HG02678 (cell line): ENCODE measurements around the gene DCAF12.

Experiments
- ATAC-seq: cut with Tn5 transposase; IDR thresholded peaks from one replicate; pipeline ENCODE4 v1.9.1; 2021; ENCODE audit warnings: mild to moderate bottlenecking, moderate library complexity; ENCODE audit not compliant: unreplicated experiment

The DCAF12 gene

GRCh38 chr9:34127035-34127948 is 794 bp upstream of the DCAF12 start:
- ATAC-seq, result no peak

DNA sequence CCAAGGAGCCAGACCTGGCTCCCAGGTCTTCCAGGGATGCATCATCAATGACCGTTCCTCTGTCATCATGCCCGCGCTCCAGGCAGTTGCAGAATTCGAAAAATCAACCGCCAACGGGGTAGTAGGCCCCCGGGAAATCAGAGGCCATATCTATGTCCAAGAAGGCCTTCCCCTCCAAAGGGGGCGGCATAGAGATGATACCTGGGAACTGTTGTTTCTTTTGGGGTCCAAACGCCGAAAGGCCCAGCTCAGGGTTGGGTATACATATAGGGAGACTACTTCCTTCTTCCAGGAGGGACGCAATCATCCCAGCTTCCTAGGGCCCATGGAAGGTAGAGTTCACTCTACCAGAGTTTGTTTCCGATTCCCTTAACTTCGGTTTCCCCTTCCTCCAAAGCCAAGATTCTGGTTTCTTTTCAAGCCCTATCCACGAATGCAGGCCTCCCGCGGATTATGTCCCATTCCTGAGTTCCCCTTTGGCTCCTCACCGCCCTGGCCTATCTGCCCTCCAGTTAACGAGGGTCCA is 754 bp downstream of the DCAF12 start:
- ATAC-seq, result no peak

DNA sequence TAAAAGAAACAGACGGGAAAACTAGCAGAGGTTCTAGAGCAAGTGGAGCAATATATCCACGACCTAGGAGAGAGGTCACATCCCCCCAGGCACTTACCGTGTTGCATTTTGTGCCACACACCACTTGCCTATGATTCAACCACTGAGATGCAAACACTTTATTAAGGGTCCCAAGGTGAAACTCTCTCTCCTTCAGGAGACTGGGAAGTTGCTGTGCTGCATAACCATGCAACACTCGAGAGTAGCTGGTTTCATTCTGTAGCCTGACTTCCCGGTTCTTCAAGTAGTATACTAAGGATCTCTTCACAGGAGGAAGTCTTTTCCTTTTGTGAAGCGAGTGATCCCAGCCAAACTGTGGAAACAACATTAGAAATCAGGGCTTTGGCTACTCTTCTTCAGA is 1.6 kb downstream of the DCAF12 start:
- no peak for ATAC-seq

DNA sequence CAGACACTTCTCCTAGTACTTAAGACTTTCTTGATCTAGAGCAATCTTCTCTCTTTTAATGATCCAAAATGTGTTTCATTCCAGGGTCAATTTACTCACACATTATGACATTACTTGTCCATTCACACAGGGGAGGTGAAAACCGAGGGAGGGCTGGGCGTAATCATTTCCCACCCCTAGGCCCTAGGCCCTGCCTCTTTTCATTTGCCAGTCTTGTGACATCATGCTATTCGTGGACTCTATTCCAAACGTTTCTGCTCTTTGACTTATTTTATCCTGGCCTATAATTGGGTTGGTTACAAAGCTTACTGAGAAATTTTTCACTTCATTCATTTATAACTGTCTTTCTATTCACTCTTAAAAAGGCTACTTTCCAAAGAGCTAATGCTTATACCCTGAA is 2.4 kb downstream of the DCAF12 start:
- ATAC-seq, result peak; percentile 3

- ATAC-seq, result peak; percentile 43
These were observed 2.8 kb downstream of the DCAF12 start for GRCh38 chr9:34123682-34124081.

DNA sequence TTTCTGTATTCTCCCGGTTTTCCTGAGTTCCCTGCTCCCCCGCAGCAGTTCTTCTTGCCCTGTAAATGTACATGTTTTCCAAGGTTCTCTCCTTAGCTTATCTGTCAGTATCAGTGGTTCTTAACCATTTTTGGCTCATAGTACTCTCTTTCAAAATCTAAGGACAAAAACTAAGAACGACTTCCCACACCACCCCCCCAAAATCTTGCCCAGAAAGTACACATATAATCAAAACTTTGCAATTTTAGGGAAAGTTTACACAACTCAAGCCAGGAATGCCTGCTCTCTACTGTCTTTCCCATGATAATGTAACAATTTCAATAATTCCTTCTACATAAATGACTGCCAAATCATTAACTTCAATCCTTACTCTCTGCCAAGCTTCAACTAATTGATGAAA is 4.5 kb downstream of the DCAF12 start:
- no peak for ATAC-seq

GRCh38 chr9:34119713-34120112 is 6.8 kb downstream of the DCAF12 start:
- ATAC-seq, result no peak

- no peak for ATAC-seq
These were observed 12.1 kb downstream of the DCAF12 start for GRCh38 chr9:34114436-34114835.

- no peak for ATAC-seq
These were observed 20.4 kb downstream of the DCAF12 start for GRCh38 chr9:34106110-34106509.

GRCh38 chr9:34102796-34103195 is 23.7 kb downstream of the DCAF12 start:
- no peak for ATAC-seq

DNA sequence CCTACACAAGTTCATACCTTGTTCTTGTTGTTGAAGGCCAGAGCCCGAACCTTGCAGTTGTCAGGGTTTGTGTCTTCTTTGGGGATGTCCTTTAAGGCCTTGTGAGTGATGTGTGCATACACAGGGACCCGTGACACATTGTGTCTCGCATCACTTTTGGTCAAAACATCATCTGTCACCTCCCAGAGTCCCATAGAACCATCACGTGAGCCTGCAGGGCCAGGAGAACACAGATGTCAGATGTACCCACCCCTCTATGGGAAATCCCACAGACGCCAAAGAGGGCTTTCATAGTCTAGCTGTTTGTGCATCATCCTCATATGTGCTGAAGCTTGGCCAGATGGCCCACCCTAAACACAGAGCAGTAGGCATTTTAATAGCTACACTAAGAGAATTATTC is 28.2 kb downstream of the DCAF12 start:
- peak; percentile 75 for ATAC-seq

- peak; percentile 86 for ATAC-seq
These were observed 28.6 kb downstream of the DCAF12 start for GRCh38 chr9:34097865-34098264.

- ATAC-seq, result no peak
These were observed 29.7 kb downstream of the DCAF12 start for GRCh38 chr9:34096751-34097150.

- no peak for ATAC-seq
These were observed 32.9 kb downstream of the DCAF12 start for GRCh38 chr9:34093578-34093977.

DNA sequence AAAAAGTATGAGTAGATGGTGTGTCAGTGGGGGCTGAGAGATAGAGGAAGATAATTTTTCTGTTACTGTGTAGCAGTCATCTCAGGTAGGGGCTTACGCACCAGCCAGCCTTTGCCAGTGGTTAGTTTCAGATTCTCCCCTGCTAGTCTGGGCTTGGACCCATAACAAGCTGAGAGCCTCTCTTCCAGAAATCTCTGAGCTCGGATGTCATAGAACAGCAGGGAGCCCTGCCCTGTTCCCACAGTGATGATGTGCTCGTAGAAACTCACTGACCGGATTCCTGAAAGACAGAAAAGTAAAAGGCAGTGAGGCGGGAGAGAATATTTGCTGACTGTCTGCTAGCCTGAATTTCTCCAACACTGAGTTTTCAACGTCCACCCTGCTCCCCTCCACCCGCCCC is 37.2 kb downstream of the DCAF12 start:
- no peak for ATAC-seq

DNA sequence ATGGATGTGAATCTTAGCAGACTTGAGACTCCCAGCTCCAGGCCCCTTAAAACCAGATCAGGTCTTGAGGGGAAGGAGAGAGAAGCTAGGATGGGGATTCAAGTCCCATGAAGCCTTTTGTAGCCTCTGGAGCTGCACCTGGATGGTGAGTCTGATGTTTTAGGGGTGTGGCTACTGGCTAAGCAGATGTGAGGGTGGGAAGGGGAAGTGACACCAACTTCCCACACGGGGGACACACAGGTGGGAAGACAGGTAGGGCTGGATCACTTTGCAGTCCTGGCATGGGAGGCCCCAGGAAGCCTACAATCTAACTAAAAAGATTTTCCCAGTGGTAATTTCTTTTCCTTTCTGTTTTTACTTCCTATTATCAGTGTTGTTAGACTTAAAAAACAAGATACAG is 39.1 kb downstream of the DCAF12 start:
- ATAC-seq, result no peak

- no peak for ATAC-seq
These were observed 39.6 kb downstream of the DCAF12 start for GRCh38 chr9:34086864-34087263.

- no peak for ATAC-seq
These were observed 40.7 kb downstream of the DCAF12 start for GRCh38 chr9:34085581-34086500.

- ATAC-seq, result no peak
These were observed 41.9 kb downstream of the DCAF12 start for GRCh38 chr9:34084562-34084961.

GRCh38 chr9:34079181-34079580 is 47.3 kb downstream of the DCAF12 start:
- no peak for ATAC-seq

- ATAC-seq, result no peak
These were observed 53.5 kb downstream of the DCAF12 start for GRCh38 chr9:34072868-34073590.
